ENCODE results near the gene VIP.

- TF ChIP-seq CTCF (optimal IDR thresholded peaks at IDR 0.05 in 1 of 3, IDR thresholded peaks at IDR 0.05 in 1 of 3, conservative IDR thresholded peaks at IDR 0.05 in 1 of 3; ENCODE audit: extremely low read depth in 1 of 3, insufficient read depth in 2 of 3, low read length in 3 of 3) (no peak), EZH2 (IDR thresholded peaks at IDR 0.05; ENCODE audit: low read length) (no peak)
Observed at GRCh38 chr6:152748843-152749242, 1.8 kb upstream of the VIP start.
